Measurements from ENCODE around the gene COL4A2. TPM values are rescaled to one million over a fixed set of nuclear protein-coding genes. Genes with fewer than 3 reads are reported as not detected.
"Not testable (repeated sequence)": the region's sequence is repeated elsewhere in the genome, so short reads cannot be mapped to it uniquely, and the experiment has no call there.

Gene COL4A2
- polyA plus RNA-seq, 1 experiment: 208 TPM

GRCh38 chr13:110483386-110483968 lies 176.4 kb downstream of the COL4A2 start:
- POLR2A ChIA-PET: no interaction called here
- no peak for DNase-seq (ENCODE audit: low read depth, low spot score)
- CTCF ChIA-PET: interaction anchor here (1.1 kb wide), 1 partner anchor 28 kb away, joined by 4 read pairs; no protein-coding TSS in a partner anchor

GRCh38 chr13:110484290-110485048 lies 177.4 kb downstream of the COL4A2 start:
- DNase-seq (ENCODE audit: low read depth, low spot score): no peak
- TF ChIP-seq, protein P1, sequence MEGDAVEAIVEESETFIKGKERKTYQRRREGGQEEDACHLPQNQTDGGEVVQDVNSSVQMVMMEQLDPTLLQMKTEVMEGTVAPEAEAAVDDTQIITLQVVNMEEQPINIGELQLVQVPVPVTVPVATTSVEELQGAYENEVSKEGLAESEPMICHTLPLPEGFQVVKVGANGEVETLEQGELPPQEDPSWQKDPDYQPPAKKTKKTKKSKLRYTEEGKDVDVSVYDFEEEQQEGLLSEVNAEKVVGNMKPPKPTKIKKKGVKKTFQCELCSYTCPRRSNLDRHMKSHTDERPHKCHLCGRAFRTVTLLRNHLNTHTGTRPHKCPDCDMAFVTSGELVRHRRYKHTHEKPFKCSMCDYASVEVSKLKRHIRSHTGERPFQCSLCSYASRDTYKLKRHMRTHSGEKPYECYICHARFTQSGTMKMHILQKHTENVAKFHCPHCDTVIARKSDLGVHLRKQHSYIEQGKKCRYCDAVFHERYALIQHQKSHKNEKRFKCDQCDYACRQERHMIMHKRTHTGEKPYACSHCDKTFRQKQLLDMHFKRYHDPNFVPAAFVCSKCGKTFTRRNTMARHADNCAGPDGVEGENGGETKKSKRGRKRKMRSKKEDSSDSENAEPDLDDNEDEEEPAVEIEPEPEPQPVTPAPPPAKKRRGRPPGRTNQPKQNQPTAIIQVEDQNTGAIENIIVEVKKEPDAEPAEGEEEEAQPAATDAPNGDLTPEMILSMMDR (IDR thresholded peaks at IDR 0.05; ENCODE audit: low read depth, low read length): no peak
- no peaks in the 10 kb centered on the region for H3K27me3 ChIP-seq (ENCODE audit: control insufficient read depth, insufficient read depth, low read length)
- H3K9me3 ChIP-seq (ENCODE audit: control insufficient read depth, insufficient read depth, low read length): no peaks in the 10 kb centered on the region; the same call in 1 of the 2 replicates
- H3K4me3 ChIP-seq (ENCODE audit: low read depth, low read length): no peak overlapping the region
- POLR2A ChIA-PET: no interaction called here
- no peak overlapping the region for H3K27ac ChIP-seq (ENCODE audit: low read depth, low read length)
- CTCF ChIA-PET: interaction anchor here (1.1 kb wide), 1 partner anchor 29 kb away, joined by 4 read pairs; no protein-coding TSS in a partner anchor

More at GRCh38 chr13:110483386-110483968, 176.4 kb downstream of the COL4A2 start:
- Histone ChIP-seq H3K27ac (ENCODE audit: low read depth, low read length) (no peak overlapping the region), H3K27me3 (ENCODE audit: control insufficient read depth, insufficient read depth, low read length) (no peaks in the 10 kb centered on the region), H3K9me3 (ENCODE audit: control insufficient read depth, insufficient read depth, low read length) (no peaks in the 10 kb centered on the region; the same call in 1 of the 2 replicates), H3K4me3 (ENCODE audit: low read depth, low read length) (no peak overlapping the region)
- TF ChIP-seq, protein P1 (IDR thresholded peaks at IDR 0.05; ENCODE audit: low read depth, low read length): no peak

GRCh38 chr13:110485604-110486003 lies 178.5 kb downstream of the COL4A2 start:
- no peak overlapping the region for H3K27ac ChIP-seq (ENCODE audit: low read depth, low read length)
- ChIA-PET POLR2A (no interaction called here), CTCF (no interaction called here)
- H3K4me3 ChIP-seq (ENCODE audit: low read depth, low read length): no peak overlapping the region
- TF ChIP-seq, protein P1 (IDR thresholded peaks at IDR 0.05; ENCODE audit: low read depth, low read length): no peak
- DNase-seq (ENCODE audit: low read depth, low spot score): no peak
- H3K9me3 ChIP-seq (ENCODE audit: control insufficient read depth, insufficient read depth, low read length): no peaks in the 10 kb centered on the region; the same call in 1 of the 2 replicates
- H3K27me3 ChIP-seq (ENCODE audit: control insufficient read depth, insufficient read depth, low read length): no peaks in the 10 kb centered on the region

- no peak overlapping the region for H3K4me3 ChIP-seq (ENCODE audit: low read depth, low read length)
- DNase-seq (ENCODE audit: low read depth, low spot score): no peak
- CTCF ChIA-PET: no interaction called here
- TF ChIP-seq, protein P1 (IDR thresholded peaks at IDR 0.05; ENCODE audit: low read depth, low read length): no peak
- POLR2A ChIA-PET: no interaction called here
- H3K9me3 ChIP-seq (ENCODE audit: control insufficient read depth, insufficient read depth, low read length): no peaks in the 10 kb centered on the region; the same call in 1 of the 2 replicates
- H3K27me3 ChIP-seq (ENCODE audit: control insufficient read depth, insufficient read depth, low read length): no peaks in the 10 kb centered on the region
- H3K27ac ChIP-seq (ENCODE audit: low read depth, low read length): no peak overlapping the region
Observed at GRCh38 chr13:110486061-110486715, 179.1 kb downstream of the COL4A2 start.

- H3K27ac ChIP-seq (ENCODE audit: low read depth, low read length); H3K4me3 ChIP-seq (ENCODE audit: low read depth, low read length); DNase-seq (ENCODE audit: low read depth, low spot score); CTCF ChIA-PET; H3K9me3 ChIP-seq (ENCODE audit: control insufficient read depth, insufficient read depth, low read length); H3K27me3 ChIP-seq (ENCODE audit: control insufficient read depth, insufficient read depth, low read length): not testable (repeated sequence)
- POLR2A ChIA-PET: interaction anchor here (0.6 kb wide), 1 partner anchor 18 kb away, joined by 3 read pairs; no protein-coding TSS in a partner anchor
Observed at GRCh38 chr13:110486880-110487279, 179.8 kb downstream of the COL4A2 start.
